ENCODE results near the gene HRK. TPM values are rescaled to one million over a fixed set of nuclear protein-coding genes. Genes with fewer than 3 reads are reported as not detected.

The HRK gene
- total and polyA plus RNA-seq, 2 of the 13 experiments (the other 11 are each of a cell fraction or from before 2014, with no cell fraction given): 0.02 TPM; not detected in 1

DNA sequence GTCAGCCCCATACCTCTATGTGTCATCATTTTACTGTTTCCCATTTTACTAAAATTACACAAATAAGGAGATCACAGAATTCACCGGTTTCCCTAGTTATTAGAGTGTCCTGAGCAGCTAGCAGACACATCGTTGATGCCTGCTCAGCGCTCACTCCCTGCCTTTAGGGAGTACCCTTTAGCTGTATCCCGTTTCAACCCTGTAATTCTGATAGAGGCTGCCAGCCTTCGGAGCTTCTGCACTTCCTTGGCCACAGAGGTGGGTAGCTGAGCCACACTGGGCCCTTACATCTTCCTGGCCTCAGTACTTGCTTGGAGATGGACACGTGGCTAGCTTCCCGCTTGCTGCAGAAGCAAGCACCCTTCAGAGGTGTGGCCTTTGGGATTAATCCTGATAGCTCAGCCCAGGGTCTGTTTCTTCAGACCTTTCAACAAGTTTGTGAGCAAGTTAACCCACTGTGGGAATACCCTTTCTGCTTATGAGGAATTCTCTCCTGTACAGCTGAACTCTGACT is 15.2 kb upstream of the HRK start (continued):
- TF ChIP-seq, protein P1, sequence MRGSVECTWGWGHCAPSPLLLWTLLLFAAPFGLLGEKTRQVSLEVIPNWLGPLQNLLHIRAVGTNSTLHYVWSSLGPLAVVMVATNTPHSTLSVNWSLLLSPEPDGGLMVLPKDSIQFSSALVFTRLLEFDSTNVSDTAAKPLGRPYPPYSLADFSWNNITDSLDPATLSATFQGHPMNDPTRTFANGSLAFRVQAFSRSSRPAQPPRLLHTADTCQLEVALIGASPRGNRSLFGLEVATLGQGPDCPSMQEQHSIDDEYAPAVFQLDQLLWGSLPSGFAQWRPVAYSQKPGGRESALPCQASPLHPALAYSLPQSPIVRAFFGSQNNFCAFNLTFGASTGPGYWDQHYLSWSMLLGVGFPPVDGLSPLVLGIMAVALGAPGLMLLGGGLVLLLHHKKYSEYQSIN (CRISPR knock-in tag; IDR thresholded peaks at IDR 0.05; ENCODE audit: borderline replicate concordance): no peak
- TF ChIP-seq, protein P2, sequence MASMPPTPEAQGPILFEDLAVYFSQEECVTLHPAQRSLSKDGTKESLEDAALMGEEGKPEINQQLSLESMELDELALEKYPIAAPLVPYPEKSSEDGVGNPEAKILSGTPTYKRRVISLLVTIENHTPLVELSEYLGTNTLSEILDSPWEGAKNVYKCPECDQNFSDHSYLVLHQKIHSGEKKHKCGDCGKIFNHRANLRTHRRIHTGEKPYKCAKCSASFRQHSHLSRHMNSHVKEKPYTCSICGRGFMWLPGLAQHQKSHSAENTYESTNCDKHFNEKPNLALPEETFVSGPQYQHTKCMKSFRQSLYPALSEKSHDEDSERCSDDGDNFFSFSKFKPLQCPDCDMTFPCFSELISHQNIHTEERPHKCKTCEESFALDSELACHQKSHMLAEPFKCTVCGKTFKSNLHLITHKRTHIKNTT (CRISPR knock-in tag; IDR thresholded peaks at IDR 0.05): no peak

DNA sequence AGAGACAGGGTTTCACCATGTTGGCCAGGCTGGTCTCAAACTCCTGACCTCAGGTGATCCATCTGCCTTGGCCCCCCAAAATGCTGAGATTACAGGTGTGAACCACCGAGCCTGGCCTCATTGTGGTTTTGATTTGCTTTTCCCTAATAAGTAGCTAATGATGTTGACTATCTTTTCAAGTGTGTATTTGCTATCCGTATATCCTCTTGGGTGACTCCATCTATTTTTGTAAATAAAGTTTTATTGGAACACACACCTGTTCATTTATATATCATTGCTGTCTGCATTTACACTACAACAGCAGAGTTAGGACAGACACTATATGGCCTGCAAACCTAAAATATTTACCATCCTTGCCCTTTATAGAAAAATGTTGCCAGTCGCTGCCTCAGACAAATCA is 13.7 kb upstream of the HRK start:
- H3K79me2 ChIP-seq (ENCODE audit: insufficient read depth, low read length): no peaks in the 10 kb centered on the region
- no peaks in the 10 kb centered on the region for H3K36me3 ChIP-seq (replicated peaks in 1 of 2; ENCODE audit: control insufficient read depth in 1 of 2, insufficient read depth in 2 of 2, low read length in 2 of 2)
- no peak overlapping the region for H2AFZ ChIP-seq (ENCODE audit: low read length)
- H3K4me2 ChIP-seq (ENCODE audit: low read depth, low read length): no peak overlapping the region
- H3K27me3 ChIP-seq (ENCODE audit: control insufficient read depth in 1 of 2, insufficient read depth in 2 of 2, low read length in 2 of 2): peaks cover 0 to 5% of the 10 kb centered on the region in 2 experiments; a peak in 2 of 5 replicates
- intact Hi-C loops (cut with micrococcal nuclease; ENCODE audit: unreplicated experiment): no loop called here
- WGBS (ENCODE audit: low lambda C conversion rate): 24% methylated on average over 3 of the region's 3 CpGs
- H3K9me3 ChIP-seq (ENCODE audit: low read length): no peaks in the 10 kb centered on the region
- FAIRE-seq: no peak
- DNase-seq (ENCODE audit: low spot score): no peak
- in situ Hi-C loops (cut with HindIII; ENCODE audit: extremely low pct_ligation_motif_present, low pct_unique_long_range_greater_than_20kb): no loop called here
- no peak for ATAC-seq
- H4K20me1 ChIP-seq (ENCODE audit: insufficient read depth, low read length): no peaks in the 10 kb centered on the region
- H3K9ac ChIP-seq (ENCODE audit: insufficient read depth, low read depth, low read length): no peak overlapping the region
- CTCF ChIA-PET (ENCODE audit: low intra/inter-chr PET ratio, low total read pairs): no interaction called here
- H3K4me3 ChIP-seq (replicated peaks in 1 of 3; ENCODE audit: insufficient read depth in 1 of 3, low read depth in 2 of 3, low read length in 3 of 3): no peak overlapping the region
- TF ChIP-seq, protein P3, sequence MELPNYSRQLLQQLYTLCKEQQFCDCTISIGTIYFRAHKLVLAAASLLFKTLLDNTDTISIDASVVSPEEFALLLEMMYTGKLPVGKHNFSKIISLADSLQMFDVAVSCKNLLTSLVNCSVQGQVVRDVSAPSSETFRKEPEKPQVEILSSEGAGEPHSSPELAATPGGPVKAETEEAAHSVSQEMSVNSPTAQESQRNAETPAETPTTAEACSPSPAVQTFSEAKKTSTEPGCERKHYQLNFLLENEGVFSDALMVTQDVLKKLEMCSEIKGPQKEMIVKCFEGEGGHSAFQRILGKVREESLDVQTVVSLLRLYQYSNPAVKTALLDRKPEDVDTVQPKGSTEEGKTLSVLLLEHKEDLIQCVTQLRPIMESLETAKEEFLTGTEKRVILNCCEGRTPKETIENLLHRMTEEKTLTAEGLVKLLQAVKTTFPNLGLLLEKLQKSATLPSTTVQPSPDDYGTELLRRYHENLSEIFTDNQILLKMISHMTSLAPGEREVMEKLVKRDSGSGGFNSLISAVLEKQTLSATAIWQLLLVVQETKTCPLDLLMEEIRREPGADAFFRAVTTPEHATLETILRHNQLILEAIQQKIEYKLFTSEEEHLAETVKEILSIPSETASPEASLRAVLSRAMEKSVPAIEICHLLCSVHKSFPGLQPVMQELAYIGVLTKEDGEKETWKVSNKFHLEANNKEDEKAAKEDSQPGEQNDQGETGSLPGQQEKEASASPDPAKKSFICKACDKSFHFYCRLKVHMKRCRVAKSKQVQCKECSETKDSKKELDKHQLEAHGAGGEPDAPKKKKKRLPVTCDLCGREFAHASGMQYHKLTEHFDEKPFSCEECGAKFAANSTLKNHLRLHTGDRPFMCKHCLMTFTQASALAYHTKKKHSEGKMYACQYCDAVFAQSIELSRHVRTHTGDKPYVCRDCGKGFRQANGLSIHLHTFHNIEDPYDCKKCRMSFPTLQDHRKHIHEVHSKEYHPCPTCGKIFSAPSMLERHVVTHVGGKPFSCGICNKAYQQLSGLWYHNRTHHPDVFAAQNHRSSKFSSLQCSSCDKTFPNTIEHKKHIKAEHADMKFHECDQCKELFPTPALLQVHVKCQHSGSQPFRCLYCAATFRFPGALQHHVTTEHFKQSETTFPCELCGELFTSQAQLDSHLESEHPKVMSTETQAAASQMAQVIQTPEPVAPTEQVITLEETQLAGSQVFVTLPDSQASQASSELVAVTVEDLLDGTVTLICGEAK (IDR thresholded peaks at IDR 0.05): no peak
- TF ChIP-seq, protein P3 (CRISPR knock-in tag; IDR thresholded peaks at IDR 0.05): peak; percentile 63
- no peak for TF ChIP-seq PRMT3 (CRISPR knock-in tag; IDR thresholded peaks at IDR 0.05; ENCODE audit: borderline replicate concordance, low read depth)
- no TSS peak for BruUV-seq (replicated peaks)
- POLR2A ChIA-PET: no interaction called here
- no peaks in the 10 kb centered on the region for H3K4me1 ChIP-seq (ENCODE audit: insufficient read depth, low read length)
- H3K27ac ChIP-seq (ENCODE audit: extremely low read length, insufficient read depth, low read length): no peak overlapping the region
